Adrenal gland (tissue), 12 donors: ENCODE results near the gene NODAL. TPM values are rescaled to one million over a fixed set of nuclear protein-coding genes. Genes with fewer than 3 reads are reported as not detected.

Experiments used
- DNase-seq, 7 donors: peaks; one replicate each; pipeline ENCODE4 v3.0.0-alpha.2; 2019 to 2020
- H3K27ac ChIP-seq, 5 donors: fragments of 200-600 bp; sonication (generic) in 4 of 5; 1 replicate in 3 of 5; 2 replicates in 2 of 5; pipeline versions ENCODE4 v1.5.1 to v1.8.0; 2016 to 2020; ENCODE audit warnings: mild to moderate bottlenecking in 1 of 5
- H3K27me3 ChIP-seq: fragments of 200-600 bp; 2 replicates; pipeline ENCODE4 v1.8.0; 2021
- H3K36me3 ChIP-seq, 2 donors: fragments of 200-600 bp; replicated peaks in 1 of 2; 1 replicate in 1 of 2; 2 replicates in 1 of 2; pipeline versions ENCODE4 v1.5.1 to v1.8.0; 2018 to 2022
- H3K4me1 ChIP-seq, 2 donors: fragments of 200-600 bp; replicated peaks in 1 of 2; 1 replicate in 1 of 2; 2 replicates in 1 of 2; pipeline versions ENCODE4 v1.5.1 to v1.8.0; 2018 to 2021
- H3K4me3 ChIP-seq, 4 donors: fragments of 200-600 bp; sonication (generic) in 3 of 4; one replicate each; pipeline ENCODE4 v1.5.1; 2016 to 2018
- H3K9me3 ChIP-seq, 3 donors: fragments of 200-600 bp; sonication (generic) in 1 of 3; replicated peaks in 1 of 3; 1 replicate in 2 of 3; 2 replicates in 1 of 3; pipeline versions ENCODE4 v1.5.1 to v1.8.0; 2016 to 2021
- POLR2A ChIP-seq, 2 donors: fragments of 450-650 bp; IDR thresholded peaks; one replicate each; pipeline ENCODE4 v1.6.1; 2017; ENCODE audit warnings: antibody characterized with exemption in 2 of 2, mild to moderate bottlenecking in 2 of 2, moderate library complexity in 1 of 2
- WGBS, 4 donors: extraction: QIAGEN DNeasy Blood & Tissue Kit in 2 of 4; methylation state at CpG; one replicate each; pipeline versions ENCODE4 v1.1.5 to v1.1.7; 2013 to 2017; 5-methylcytosine and 5-hydroxymethylcytosine counted together
- intact Hi-C, 2 donors: fragments of 100-400 bp; cut with DNase I; formaldehyde crosslinking; loops; one replicate each; pipeline versions ENCODE4 v1.14.1 to v1.15.0; 2022 to 2023
- polyA plus RNA-seq, 3 donors: library from polyadenylated mRNA; stranded (reverse); fragments of 200-250 nt in 2 of 3; fragments of 350-450 nt in 1 of 3; fragmentation: Illumina TruSeq in 1 of 3; extraction: RNeasy Lipid Tissue Mini Kit (QIAGEN cat#74804) in 1 of 3; gene quantifications; one replicate each; pipeline ENCODE4 v1.2.3, GENCODE V29; 2013 to 2014
- total RNA-seq, 9 donors: library from RNA; depleted of rRNA in 4 of 9; stranded (reverse); fragments of >200 nt in 4 of 9; fragments of 120-200 nt in 1 of 9; fragmentation: NEBNext Ultra II Directional in 1 of 9; extraction: Animal tissue kit (Norgen Biotek cat#: 25700) in 1 of 9; gene quantifications; one replicate each; pipeline versions ENCODE4 v1.1.0 to v1.2.4, GENCODE V29; 2013 to 2023
- TF ChIP-seq, protein P1 (sequence below), 6 experiments: fragments of 450-650 bp in 4 of 6; fragments of 200-600 bp in 2 of 6; sonication (generic) in 1 of 6; IDR thresholded peaks; 1 replicate in 5 of 6; 2 replicates in 1 of 6; pipeline versions ENCODE4 v1.5.1 to v1.8.0; 2016 to 2021; ENCODE audit warnings: antibody characterized with exemption in 6 of 6, mild to moderate bottlenecking in 2 of 6, moderate library complexity in 1 of 6
- donor health status: healthy with polysubstance abuse.
- donor health status: Bipolar disorder and iron deficiency.
- donor health status: DM: yes; HTN: yes; CAD: no.
- donor health status: DM: no; HTN: no; CAD: no.
- donor health status: DM: no; HTN: no; CAD: no.
- donor health status: DM: yes; HTN: yes; CAD: no.

Gene NODAL
- total and polyA plus RNA-seq, 12 donors, result not detected

DNA sequence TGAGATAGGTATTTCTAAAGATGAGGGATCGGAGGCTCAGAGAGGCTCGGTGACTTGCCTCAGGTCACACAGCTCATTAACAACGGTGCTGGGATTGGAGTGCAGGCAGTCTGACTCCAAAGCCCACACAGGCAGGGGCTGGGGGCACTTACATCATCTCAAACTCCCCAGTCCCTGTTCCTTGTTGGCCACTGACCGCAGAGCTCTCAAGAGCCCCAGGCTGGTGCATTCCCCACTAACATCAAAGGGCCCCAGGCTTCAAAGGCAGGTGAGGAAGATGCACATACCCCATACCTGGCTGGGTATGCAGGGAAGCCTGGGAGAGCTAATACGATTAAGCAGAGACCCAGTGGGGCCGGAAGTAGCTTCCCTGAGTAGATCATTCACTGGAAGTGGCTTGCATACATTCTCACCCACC, 13.7 kb upstream of the NODAL start:
- no peak overlapping the region for H3K4me3 ChIP-seq
- H3K4me1 ChIP-seq, result peaks cover 12% of the 10 kb centered on the region in 2 donors
- H3K27ac ChIP-seq, result no peak overlapping the region
- no peak for DNase-seq
- no peaks in the 10 kb centered on the region for H3K36me3 ChIP-seq
- no peaks in the 10 kb centered on the region for H3K27me3 ChIP-seq
- WGBS, 4 donors, result 75 to 83% (median 77%) methylated on average over 3 to 6 of the region's 6 CpGs
- TF ChIP-seq, protein P1, sequence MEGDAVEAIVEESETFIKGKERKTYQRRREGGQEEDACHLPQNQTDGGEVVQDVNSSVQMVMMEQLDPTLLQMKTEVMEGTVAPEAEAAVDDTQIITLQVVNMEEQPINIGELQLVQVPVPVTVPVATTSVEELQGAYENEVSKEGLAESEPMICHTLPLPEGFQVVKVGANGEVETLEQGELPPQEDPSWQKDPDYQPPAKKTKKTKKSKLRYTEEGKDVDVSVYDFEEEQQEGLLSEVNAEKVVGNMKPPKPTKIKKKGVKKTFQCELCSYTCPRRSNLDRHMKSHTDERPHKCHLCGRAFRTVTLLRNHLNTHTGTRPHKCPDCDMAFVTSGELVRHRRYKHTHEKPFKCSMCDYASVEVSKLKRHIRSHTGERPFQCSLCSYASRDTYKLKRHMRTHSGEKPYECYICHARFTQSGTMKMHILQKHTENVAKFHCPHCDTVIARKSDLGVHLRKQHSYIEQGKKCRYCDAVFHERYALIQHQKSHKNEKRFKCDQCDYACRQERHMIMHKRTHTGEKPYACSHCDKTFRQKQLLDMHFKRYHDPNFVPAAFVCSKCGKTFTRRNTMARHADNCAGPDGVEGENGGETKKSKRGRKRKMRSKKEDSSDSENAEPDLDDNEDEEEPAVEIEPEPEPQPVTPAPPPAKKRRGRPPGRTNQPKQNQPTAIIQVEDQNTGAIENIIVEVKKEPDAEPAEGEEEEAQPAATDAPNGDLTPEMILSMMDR (IDR thresholded peaks at IDR 0.05), result no peak
- no peak for TF ChIP-seq POLR2A (IDR thresholded peaks at IDR 0.05)
- intact Hi-C loops, result no loop called here
- no peaks in the 10 kb centered on the region for H3K9me3 ChIP-seq

DNA sequence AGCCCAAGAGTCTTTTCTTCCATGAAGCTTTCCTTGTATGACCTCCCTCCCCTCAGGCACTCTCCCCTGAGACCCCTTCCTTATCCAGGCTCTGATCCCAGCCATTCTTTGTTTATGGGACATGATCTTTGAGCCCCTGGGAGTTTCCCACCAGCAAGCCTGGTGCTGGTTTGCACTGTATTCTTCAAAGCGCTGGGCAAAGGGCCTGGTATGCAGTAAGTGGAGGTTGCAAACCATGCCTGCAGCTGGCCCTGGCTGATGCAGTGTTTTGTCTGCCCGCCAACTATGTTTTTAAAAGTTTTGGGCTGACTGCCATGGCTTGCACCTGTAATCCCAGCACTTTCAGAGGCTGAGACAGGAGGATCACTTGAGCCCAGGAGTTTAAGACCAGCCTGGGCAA, 6.8 kb upstream of the NODAL start:
- no peaks in the 10 kb centered on the region for H3K27me3 ChIP-seq
- H3K4me1 ChIP-seq, result no peaks in the 10 kb centered on the region
- intact Hi-C loops, result no loop called here
- WGBS, 4 donors, result 75 to 96% (median 88%) methylated on average over 2 of the region's 2 CpGs
- H3K4me3 ChIP-seq, result no peak overlapping the region
- no peaks in the 10 kb centered on the region for H3K36me3 ChIP-seq
- no peak for DNase-seq
- TF ChIP-seq, protein P1 (IDR thresholded peaks at IDR 0.05), result no peak
- TF ChIP-seq POLR2A (IDR thresholded peaks at IDR 0.05), result no peak
- no peak overlapping the region for H3K27ac ChIP-seq
- no peaks in the 10 kb centered on the region for H3K9me3 ChIP-seq

DNA sequence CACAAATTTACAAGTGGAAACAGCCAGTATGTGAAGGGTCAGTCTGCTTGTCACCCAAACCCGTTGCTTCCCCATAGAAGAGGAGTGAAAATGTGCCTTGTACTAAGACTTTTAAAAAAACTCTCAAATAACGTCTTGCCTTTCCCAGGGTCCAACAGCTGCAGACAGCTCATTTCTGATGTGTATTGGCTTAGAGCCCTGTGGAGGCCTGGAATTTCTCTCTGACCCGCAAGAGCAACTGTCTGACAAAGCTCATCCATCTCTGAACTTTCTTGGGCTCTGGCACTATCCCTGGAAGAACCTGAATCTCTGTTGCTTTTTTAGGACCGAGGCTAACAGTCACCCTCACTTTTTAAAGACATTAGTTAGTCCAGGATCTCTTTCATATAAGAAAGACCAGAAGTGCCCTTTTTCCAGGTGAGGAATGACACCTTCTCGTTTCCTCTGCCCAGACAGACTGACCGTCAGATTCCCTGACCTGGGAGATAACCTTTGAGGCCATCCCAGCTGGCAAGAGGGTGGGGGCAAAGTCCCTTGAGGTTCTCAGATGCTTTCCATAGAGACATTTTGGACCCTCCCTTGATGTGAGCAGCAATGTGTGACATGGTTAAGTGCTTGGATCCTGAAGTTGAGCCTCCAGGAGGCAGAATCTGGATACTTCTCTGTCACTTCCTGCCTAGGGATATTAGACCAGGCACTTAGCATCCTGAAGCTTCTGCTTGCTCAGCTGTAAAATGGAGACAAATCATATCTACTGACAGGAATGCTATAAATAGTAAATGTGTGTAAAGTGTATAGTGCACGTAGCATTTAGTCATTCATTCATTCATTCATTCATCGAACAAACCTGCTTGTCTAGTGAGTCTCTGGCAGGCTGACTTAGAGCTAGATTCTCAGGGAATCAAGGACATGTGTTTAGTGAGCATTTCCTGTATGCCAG, 4.5 kb upstream of the NODAL start:
- H3K4me3 ChIP-seq, result no peak overlapping the region
- H3K27ac ChIP-seq, result no peak overlapping the region
- H3K27me3 ChIP-seq, result peaks cover 17% of the 10 kb centered on the region
- 39 to 63% (median 59%) methylated on average over 8 of the region's 8 CpGs for WGBS, 4 donors
- H3K9me3 ChIP-seq, result no peaks in the 10 kb centered on the region
- H3K36me3 ChIP-seq, result no peaks in the 10 kb centered on the region
- TF ChIP-seq, protein P1 (IDR thresholded peaks at IDR 0.05), result no peak
- no peak for TF ChIP-seq POLR2A (IDR thresholded peaks at IDR 0.05)
- no peak for DNase-seq
- H3K4me1 ChIP-seq, result peaks cover 5 to 6% of the 10 kb centered on the region in 2 donors
- intact Hi-C loops, result no loop called here

DNA sequence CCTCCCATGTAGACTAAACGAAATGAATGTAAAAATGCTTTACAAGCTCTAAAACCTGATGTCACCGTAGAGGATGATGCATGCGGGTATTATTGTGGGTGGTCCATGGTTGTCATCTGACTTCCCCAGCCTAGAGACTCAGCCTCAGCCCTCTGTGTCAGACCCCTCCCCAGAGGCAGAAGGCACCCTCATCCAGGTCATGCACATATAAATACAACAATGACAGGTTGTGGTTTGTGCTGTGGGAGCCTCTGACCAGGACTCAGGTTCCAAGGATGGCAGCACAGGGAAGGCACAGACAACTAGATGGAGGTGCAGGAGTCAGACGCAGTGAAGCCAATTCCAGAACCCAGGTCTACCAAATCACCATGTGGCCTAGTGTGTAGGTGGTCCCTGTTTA, 3.3 kb upstream of the NODAL start:
- Histone ChIP-seq H3K27ac (no peak overlapping the region), H3K4me1 (peaks cover 9 to 14% of the 10 kb centered on the region in 2 donors), H3K4me3 (no peak overlapping the region), H3K36me3 (no peaks in the 10 kb centered on the region), H3K9me3 (no peaks in the 10 kb centered on the region), H3K27me3 (peaks cover 29% of the 10 kb centered on the region)
- WGBS, 4 donors, result 89 to 95% (median 92%) methylated on average over 4 of the region's 4 CpGs
- TF ChIP-seq POLR2A (IDR thresholded peaks at IDR 0.05), result no peak
- TF ChIP-seq, protein P1 (IDR thresholded peaks at IDR 0.05), result no peak
- intact Hi-C loops, result no loop called here
- no peak for DNase-seq
